Colonic mucosa (tissue), 4 donors: Measurements from ENCODE around the gene SLAIN1. TPM values are rescaled to one million over a fixed set of nuclear protein-coding genes. Genes with fewer than 3 reads are reported as not detected.
A peak's percentile ranks its signal among the peaks of the same experiment; 100 is the strongest.
"Not testable (repeated sequence)": the region's sequence is repeated elsewhere in the genome, so short reads cannot be mapped to it uniquely, and the experiment has no call there.

Source experiments
- DNase-seq: peaks from one replicate; pipeline ENCODE4 v3.0.0-alpha.2; 2020
- H3K27ac ChIP-seq: fragments of 200-600 bp; one replicate; pipeline ENCODE4 v1.8.0; 2021
- H3K27me3 ChIP-seq: fragments of 200-600 bp; one replicate; pipeline ENCODE4 v1.8.0; 2021
- H3K36me3 ChIP-seq: fragments of 200-600 bp; one replicate; pipeline ENCODE4 v1.8.0; 2021
- H3K4me1 ChIP-seq: fragments of 200-600 bp; one replicate; pipeline ENCODE4 v1.8.0; 2021; ENCODE audit warnings: mild to moderate bottlenecking
- H3K4me3 ChIP-seq: fragments of 200-600 bp; one replicate; pipeline ENCODE4 v1.8.0; 2021
- H3K9ac ChIP-seq, 2 donors: one replicate each; pipeline ENCODE4 v1.7.0; 2013; ENCODE audit warnings: control low read depth in 2 of 2, low read depth in 2 of 2, low read length in 2 of 2
- H3K9me3 ChIP-seq: fragments of 200-600 bp; one replicate; pipeline ENCODE4 v1.8.0; 2021
- intact Hi-C: fragments of 100-400 bp; cut with DNase I; formaldehyde crosslinking; loops from one replicate; pipeline ENCODE4 v1.14.1; 2022
- total RNA-seq, 2 donors: library from RNA; stranded (reverse); fragmentation: NEBNext Ultra II Directional in 1 of 2; extraction: Animal tissue kit (Norgen Biotek cat#: 25700) in 1 of 2; gene quantifications; one replicate each; pipeline ENCODE4 v1.2.1, GENCODE V29; 2021
- TF ChIP-seq, protein P1 (sequence below): fragments of 200-600 bp; IDR thresholded peaks from one replicate; pipeline ENCODE4 v1.8.0; 2022; ENCODE audit warnings: antibody characterized with exemption, mild to moderate bottlenecking
- donor health status: healthy.
- donor health status: DM: no; HTN: no; CAD: no.
- donor health status: DM: no; HTN: no; CAD: no.

The SLAIN1 gene
- 1 to 10 TPM; 2.1 to 3.5 TPM for total RNA-seq

GRCh38 chr13:77697217-77698103 lies at the start of gene SLAIN1:
SLAIN1 (plus strand) TSS chr13:77697687; CDS start chr13:77697914, 227 bp downstream.
- H3K4me1 ChIP-seq = no peaks in the 10 kb centered on the region
- intact Hi-C loops = no loop called here

DNA sequence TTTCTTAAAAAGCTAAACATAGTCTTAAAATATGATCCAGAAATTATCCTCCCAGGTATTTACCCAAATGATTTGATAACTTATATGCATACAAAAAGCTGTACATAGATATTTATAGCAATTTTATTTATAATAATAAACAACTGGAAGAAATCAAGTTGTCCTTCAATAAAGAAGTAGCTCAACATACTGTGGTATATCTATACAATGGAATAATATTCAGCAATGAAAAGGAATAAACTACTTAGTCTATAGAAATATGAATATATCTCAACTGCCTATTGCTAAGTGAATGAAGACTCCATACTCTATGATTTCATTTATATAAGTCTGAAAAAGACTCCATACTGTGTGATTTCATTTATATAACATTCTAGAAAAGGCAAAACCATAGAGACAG lies 47.1 kb upstream of the SLAIN1 start:
- DNase-seq = no peak
- H3K27ac ChIP-seq = no peak overlapping the region
- H3K4me1 ChIP-seq = no peaks in the 10 kb centered on the region
- H3K9ac ChIP-seq = no peak overlapping the region
- TF ChIP-seq, protein P1, sequence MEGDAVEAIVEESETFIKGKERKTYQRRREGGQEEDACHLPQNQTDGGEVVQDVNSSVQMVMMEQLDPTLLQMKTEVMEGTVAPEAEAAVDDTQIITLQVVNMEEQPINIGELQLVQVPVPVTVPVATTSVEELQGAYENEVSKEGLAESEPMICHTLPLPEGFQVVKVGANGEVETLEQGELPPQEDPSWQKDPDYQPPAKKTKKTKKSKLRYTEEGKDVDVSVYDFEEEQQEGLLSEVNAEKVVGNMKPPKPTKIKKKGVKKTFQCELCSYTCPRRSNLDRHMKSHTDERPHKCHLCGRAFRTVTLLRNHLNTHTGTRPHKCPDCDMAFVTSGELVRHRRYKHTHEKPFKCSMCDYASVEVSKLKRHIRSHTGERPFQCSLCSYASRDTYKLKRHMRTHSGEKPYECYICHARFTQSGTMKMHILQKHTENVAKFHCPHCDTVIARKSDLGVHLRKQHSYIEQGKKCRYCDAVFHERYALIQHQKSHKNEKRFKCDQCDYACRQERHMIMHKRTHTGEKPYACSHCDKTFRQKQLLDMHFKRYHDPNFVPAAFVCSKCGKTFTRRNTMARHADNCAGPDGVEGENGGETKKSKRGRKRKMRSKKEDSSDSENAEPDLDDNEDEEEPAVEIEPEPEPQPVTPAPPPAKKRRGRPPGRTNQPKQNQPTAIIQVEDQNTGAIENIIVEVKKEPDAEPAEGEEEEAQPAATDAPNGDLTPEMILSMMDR = no peak
- no peak overlapping the region for H3K4me3 ChIP-seq
- no peaks in the 10 kb centered on the region for H3K36me3 ChIP-seq
- H3K9me3 ChIP-seq = no peaks in the 10 kb centered on the region
- intact Hi-C loops = no loop called here
- no peaks in the 10 kb centered on the region for H3K27me3 ChIP-seq

More at GRCh38 chr13:77697217-77698103, at the start of gene SLAIN1:
- H3K4me3 ChIP-seq = peak within 1 kb of the TSS; percentile 70
- H3K36me3 ChIP-seq = no peaks in the 10 kb centered on the region
- TF ChIP-seq, protein P1 = no peak
- DNase-seq = peak; percentile 72
- no peak within 1 kb of the TSS for H3K27ac ChIP-seq
- no peaks in the 10 kb centered on the region for H3K9me3 ChIP-seq
- H3K27me3 ChIP-seq = peaks cover 5% of the 10 kb centered on the region
- peak within 1 kb of the TSS in 1 of 2 donors; percentile 62 for H3K9ac ChIP-seq

GRCh38 chr13:77653301-77653700 lies 44.2 kb upstream of the SLAIN1 start:
- H3K9me3 ChIP-seq = no peaks in the 10 kb centered on the region
- intact Hi-C loops = no loop called here
- H3K9ac ChIP-seq = no peak overlapping the region
- H3K36me3 ChIP-seq = no peaks in the 10 kb centered on the region
- no peak overlapping the region for H3K27ac ChIP-seq
- no peaks in the 10 kb centered on the region for H3K4me1 ChIP-seq
- DNase-seq = no peak
- H3K27me3 ChIP-seq = no peaks in the 10 kb centered on the region
- no peak overlapping the region for H3K4me3 ChIP-seq
- TF ChIP-seq, protein P1 = no peak

DNA sequence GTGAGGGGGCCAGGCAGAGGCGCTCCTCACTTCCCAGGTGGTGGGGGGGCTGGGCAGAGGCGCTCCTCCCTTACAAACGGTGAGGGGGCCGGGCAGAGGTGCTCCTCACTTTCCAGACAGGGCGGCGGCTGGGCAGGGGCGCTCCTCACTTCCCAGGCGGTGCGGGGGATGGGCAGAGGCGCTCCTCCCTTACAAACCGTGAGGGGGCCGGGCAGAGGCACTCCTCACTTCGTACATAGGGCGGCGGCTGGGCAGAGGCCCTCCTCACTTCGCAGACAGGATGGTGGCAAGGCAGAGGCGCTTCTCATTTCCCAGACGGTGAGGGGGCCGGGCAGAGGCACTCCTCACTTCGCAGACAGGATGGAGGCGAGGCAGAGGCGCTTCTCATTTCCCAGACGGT lies 37.5 kb upstream of the SLAIN1 start:
- intact Hi-C loops, H3K27me3 ChIP-seq, DNase-seq: not testable (repeated sequence)

GRCh38 chr13:77660841-77661250 lies 36.6 kb upstream of the SLAIN1 start:
- H3K27ac ChIP-seq = no peak overlapping the region
- no peak overlapping the region for H3K9ac ChIP-seq
- no peaks in the 10 kb centered on the region for H3K36me3 ChIP-seq
- intact Hi-C loops = no loop called here
- no peak overlapping the region for H3K4me3 ChIP-seq
- no peaks in the 10 kb centered on the region for H3K27me3 ChIP-seq
- no peak for DNase-seq
- H3K9me3 ChIP-seq = no peaks in the 10 kb centered on the region
- H3K4me1 ChIP-seq = no peaks in the 10 kb centered on the region
- TF ChIP-seq, protein P1 = no peak

More for the DNA sequence above, 37.5 kb upstream of the SLAIN1 start:
- H3K9me3 ChIP-seq, H3K9ac ChIP-seq, H3K36me3 ChIP-seq, H3K4me3 ChIP-seq, H3K27ac ChIP-seq, H3K4me1 ChIP-seq: not testable (repeated sequence)

- DNase-seq, H3K27me3 ChIP-seq, H3K27ac ChIP-seq, H3K9me3 ChIP-seq, H3K4me3 ChIP-seq, H3K9ac ChIP-seq, H3K36me3 ChIP-seq, intact Hi-C loops, H3K4me1 ChIP-seq: not testable (repeated sequence)
Observed at GRCh38 chr13:77662301-77662700, 35.2 kb upstream of the SLAIN1 start.

DNA sequence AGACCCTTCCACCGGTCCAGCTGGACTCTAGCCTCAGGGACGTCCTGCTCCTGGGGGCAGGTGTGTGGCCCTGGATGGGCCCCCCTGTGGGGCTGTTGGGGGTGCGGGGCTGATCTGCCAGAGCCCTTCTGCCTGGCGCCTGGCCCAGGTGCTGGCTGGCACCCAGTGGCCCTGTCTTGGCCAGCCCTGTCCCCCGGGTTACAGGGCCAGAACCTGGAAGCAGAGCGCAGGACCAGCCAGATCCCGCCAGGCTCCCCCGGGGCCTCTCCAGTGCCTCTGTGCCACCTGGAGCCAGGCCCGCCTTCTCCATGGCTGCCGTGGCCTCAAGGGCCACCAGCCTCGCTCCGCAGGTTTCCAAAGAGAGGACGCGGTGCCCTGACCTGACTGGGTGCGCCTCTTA lies 34.7 kb upstream of the SLAIN1 start:
- intact Hi-C loops, H3K9me3 ChIP-seq, DNase-seq, H3K9ac ChIP-seq, H3K27ac ChIP-seq, H3K36me3 ChIP-seq, H3K4me3 ChIP-seq, H3K27me3 ChIP-seq, H3K4me1 ChIP-seq: not testable (repeated sequence)
